ENCODE results near the gene TNIK.

DNA sequence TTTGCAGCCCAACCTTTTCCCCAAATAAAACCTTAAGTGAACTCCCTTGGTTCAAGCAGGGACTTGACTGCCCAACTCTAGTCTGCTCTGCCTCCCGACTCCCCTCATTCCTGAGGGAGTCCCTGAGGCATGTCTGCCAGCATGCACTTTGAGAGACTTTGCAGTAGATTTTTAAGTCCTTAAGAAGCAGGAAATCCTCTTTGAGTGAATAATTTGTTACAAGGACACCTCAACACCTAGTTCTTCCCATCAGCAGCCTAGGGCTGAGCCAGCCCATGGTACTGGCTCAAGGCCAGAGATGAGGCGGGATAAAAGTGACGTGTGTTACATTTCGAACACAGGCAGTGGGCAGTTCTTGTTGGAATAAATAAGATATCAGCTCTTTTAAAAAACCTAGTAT lies 229.3 kb downstream of the TNIK start:
- TF ChIP-seq ZBTB33 (IDR thresholded peaks at IDR 0.05; ENCODE audit: borderline replicate concordance, low read depth) (no peak), ELF1 (IDR thresholded peaks at IDR 0.05) (no peak), CTCF (IDR thresholded peaks at IDR 0.05) (no peak), POLR2AphosphoS5 (IDR thresholded peaks at IDR 0.05; ENCODE audit: low read depth, low read length) (no peak), RAD21 (IDR thresholded peaks at IDR 0.05; ENCODE audit: low read length) (no peak), USF2 (IDR thresholded peaks at IDR 0.05; ENCODE audit: borderline replicate concordance, low read depth, low read length) (no peak)
- TF ChIP-seq, protein P1, sequence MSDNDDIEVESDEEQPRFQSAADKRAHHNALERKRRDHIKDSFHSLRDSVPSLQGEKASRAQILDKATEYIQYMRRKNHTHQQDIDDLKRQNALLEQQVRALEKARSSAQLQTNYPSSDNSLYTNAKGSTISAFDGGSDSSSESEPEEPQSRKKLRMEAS (IDR thresholded peaks at IDR 0.05; ENCODE audit: low read depth), result no peak
